Esophagus muscularis mucosa (tissue), 4 donors: ENCODE measurements around the gene RNF224. TPM values are rescaled to one million over a fixed set of nuclear protein-coding genes. Genes with fewer than 3 reads are reported as not detected.
A peak's percentile ranks its signal among the peaks of the same experiment; 100 is the strongest.

Experiments
- DNase-seq: peaks from one replicate; pipeline ENCODE4 v3.0.0-alpha.2; 2017; ENCODE audit errors: extremely low spot score
- H3K27ac ChIP-seq, 4 donors: fragments of 200-600 bp; sonication (generic); replicated peaks in 1 of 4; 1 replicate in 3 of 4; 2 replicates in 1 of 4; pipeline ENCODE4 v1.5.1; 2016 to 2019; ENCODE audit warnings: mild to moderate bottlenecking in 1 of 4
- H3K27me3 ChIP-seq, 4 donors: fragments of 200-600 bp; sonication (generic); one replicate each; pipeline versions ENCODE4 v1.5.1 to v1.6.0; 2016 to 2019
- H3K36me3 ChIP-seq, 4 donors: fragments of 200-600 bp; sonication (generic); one replicate each; pipeline ENCODE4 v1.5.1; 2016 to 2019
- H3K4me1 ChIP-seq, 4 donors: fragments of 200-600 bp; sonication (generic); one replicate each; pipeline ENCODE4 v1.5.1; 2016 to 2019
- H3K4me3 ChIP-seq, 4 donors: fragments of 200-600 bp; sonication (generic); 1 replicate in 2 of 4; 2 replicates in 2 of 4; pipeline ENCODE4 v1.5.1; 2016 to 2019; ENCODE audit warnings: mild to moderate bottlenecking in 4 of 4, moderate library complexity in 1 of 4
- H3K9me3 ChIP-seq, 4 donors: fragments of 200-600 bp; sonication (generic); 1 replicate in 3 of 4; 2 replicates in 1 of 4; pipeline ENCODE4 v1.5.1; 2016 to 2019
- EP300 ChIP-seq: sonication (generic); formaldehyde crosslinking; IDR thresholded peaks from one replicate; pipeline ENCODE4 v1.6.1; 2017; ENCODE audit warnings: antibody characterized with exemption
- POLR2A ChIP-seq: fragments of 450-650 bp; IDR thresholded peaks from one replicate; pipeline ENCODE4 v1.6.1; 2017; ENCODE audit warnings: antibody characterized with exemption, moderate library complexity, mild to moderate bottlenecking, low read depth
- POLR2AphosphoS5 ChIP-seq, 2 donors: sonication (generic); formaldehyde crosslinking; IDR thresholded peaks; one replicate each; pipeline ENCODE4 v1.6.1; 2017; ENCODE audit warnings: antibody characterized with exemption in 2 of 2
- WGBS: methylation state at CpG from one replicate; pipeline ENCODE4 v1.1.5; 2018; 5-methylcytosine and 5-hydroxymethylcytosine counted together
- intact Hi-C: fragments of 100-400 bp; cut with DNase I; formaldehyde crosslinking; loops from one replicate; pipeline ENCODE4 v1.15.1; 2023
- total RNA-seq, 4 donors: library from RNA; depleted of rRNA; stranded (reverse); fragments of >200 nt; gene quantifications; one replicate each; pipeline versions ENCODE4 v1.1.0 to v1.2.1, GENCODE V29; 2016
- TF ChIP-seq, protein P1 (sequence below), 3 experiments: fragments of 200-600 bp in 2 of 3; fragments of 450-650 bp in 1 of 3; sonication (generic) in 2 of 3; IDR thresholded peaks; one replicate each; pipeline ENCODE4 v1.5.1; 2017 to 2019; ENCODE audit warnings: antibody characterized with exemption in 3 of 3, mild to moderate bottlenecking in 2 of 3, moderate library complexity in 1 of 3

RNF224 gene
- total RNA-seq, 4 donors from 2014 or later = not detected

DNA sequence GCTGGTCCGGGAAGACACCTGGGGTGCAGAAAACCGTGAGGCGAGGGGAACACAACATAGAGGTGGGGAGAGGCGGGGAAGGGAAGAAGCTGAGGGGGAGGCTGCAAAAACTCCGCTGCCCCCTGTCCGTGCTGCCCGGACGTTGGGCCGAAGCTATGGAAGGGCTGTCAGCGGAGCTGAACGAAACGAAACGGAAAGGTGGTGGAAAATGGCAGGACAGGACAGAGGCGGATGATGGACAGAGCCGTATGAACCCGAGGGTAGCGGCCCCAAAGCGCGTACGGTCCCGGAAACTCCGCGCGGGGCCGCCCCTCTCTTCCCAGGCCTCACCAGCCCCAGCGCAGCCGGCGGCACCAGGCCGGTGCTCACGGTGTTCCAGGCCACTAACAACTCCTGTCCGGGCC is 39.2 kb upstream of the RNF224 start:
- peak overlapping the region; percentile 94 to 99 (median 98) for H3K27ac ChIP-seq
- no peaks in the 10 kb centered on the region for H3K9me3 ChIP-seq
- H3K4me1 ChIP-seq = peaks cover 45 to 76% (median 54%) of the 10 kb centered on the region in 4 donors
- TF ChIP-seq POLR2AphosphoS5 (IDR thresholded peaks at IDR 0.05) (no peak), EP300 (no peak), POLR2A (no peak)
- TF ChIP-seq, protein P1, sequence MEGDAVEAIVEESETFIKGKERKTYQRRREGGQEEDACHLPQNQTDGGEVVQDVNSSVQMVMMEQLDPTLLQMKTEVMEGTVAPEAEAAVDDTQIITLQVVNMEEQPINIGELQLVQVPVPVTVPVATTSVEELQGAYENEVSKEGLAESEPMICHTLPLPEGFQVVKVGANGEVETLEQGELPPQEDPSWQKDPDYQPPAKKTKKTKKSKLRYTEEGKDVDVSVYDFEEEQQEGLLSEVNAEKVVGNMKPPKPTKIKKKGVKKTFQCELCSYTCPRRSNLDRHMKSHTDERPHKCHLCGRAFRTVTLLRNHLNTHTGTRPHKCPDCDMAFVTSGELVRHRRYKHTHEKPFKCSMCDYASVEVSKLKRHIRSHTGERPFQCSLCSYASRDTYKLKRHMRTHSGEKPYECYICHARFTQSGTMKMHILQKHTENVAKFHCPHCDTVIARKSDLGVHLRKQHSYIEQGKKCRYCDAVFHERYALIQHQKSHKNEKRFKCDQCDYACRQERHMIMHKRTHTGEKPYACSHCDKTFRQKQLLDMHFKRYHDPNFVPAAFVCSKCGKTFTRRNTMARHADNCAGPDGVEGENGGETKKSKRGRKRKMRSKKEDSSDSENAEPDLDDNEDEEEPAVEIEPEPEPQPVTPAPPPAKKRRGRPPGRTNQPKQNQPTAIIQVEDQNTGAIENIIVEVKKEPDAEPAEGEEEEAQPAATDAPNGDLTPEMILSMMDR (IDR thresholded peaks at IDR 0.05) = no peak
- H3K36me3 ChIP-seq = peaks cover 34 to 70% (median 61%) of the 10 kb centered on the region in 4 donors
- no peaks in the 10 kb centered on the region for H3K27me3 ChIP-seq
- no peak for DNase-seq
- WGBS = 5% methylated on average over 13 of the region's 31 CpGs
- intact Hi-C loops = loop anchor here (5.0 kb wide), 1 partner anchor 34 kb away; the partner anchor contains the start of gene RNF208
- H3K4me3 ChIP-seq = peak overlapping the region; percentile 90 to 98 (median 94)

DNA sequence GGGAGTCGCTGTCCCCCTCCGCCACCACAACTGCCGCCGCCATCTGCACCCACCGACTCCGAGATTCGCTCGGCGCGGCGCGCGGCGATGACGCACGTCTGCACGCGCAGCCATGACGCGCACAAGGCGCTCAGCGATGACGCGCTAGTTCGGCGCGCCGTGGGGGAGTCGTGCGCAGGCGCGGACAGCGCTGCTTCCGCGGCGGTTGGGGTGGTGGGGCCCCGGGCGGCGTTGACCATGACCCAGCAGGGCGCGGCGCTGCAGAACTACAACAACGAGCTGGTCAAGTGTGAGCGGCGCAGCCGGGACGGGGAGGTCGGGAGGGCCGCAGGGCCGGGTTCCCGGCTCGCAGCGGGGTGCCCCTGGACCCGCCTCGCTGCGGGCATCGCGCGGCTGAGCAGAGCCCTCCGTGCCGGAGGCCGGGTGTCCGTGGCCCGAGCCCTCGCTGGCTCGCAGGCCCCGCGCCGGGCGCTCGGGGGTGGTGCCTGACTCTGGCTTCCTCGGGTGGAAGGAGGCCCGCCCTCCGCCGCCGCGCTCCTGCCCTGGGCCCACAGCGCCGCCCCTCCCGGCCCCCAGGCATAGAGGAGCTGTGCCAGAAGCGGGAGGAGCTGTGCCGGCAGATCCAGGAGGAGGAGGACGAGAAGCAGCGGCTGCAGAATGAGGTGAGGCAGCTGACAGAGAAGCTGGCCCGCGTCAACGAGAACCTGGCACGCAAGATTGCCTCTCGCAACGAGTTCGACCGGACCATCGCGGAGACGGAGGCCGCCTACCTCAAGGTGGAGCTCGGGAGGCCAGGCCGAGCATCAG is 38.6 kb upstream of the RNF224 start, which contains the start of the genes ANAPC2 and SSNA1:
ANAPC2 (minus strand) TSS at position 71 of the 807 bp plus-strand sequence; CDS start at position 43, 28 bp downstream.
SSNA1 (plus strand) TSS at position 187 of the 807 bp plus-strand sequence; CDS start at position 238, 51 bp downstream.
- H3K27ac ChIP-seq = peak within 1 kb of the TSS; percentile 94 to 99 (median 98)
- intact Hi-C loops = loop anchor here (5.0 kb wide), 1 partner anchor 34 kb away; the partner anchor contains the start of gene RNF208
- H3K36me3 ChIP-seq = peaks cover 28 to 64% (median 55%) of the 10 kb centered on the region in 4 donors
- TF ChIP-seq POLR2A (peak; percentile 85), POLR2AphosphoS5 (IDR thresholded peaks at IDR 0.05) (peak; percentile 98 to 99), EP300 (no peak)
- TF ChIP-seq, protein P1 (IDR thresholded peaks at IDR 0.05) = peak; percentile 12 to 62 (median 29)
- no peaks in the 10 kb centered on the region for H3K27me3 ChIP-seq
- no CpG with 5 or more reads among the region's 98 CpGs for WGBS
- peaks cover 45 to 77% (median 54%) of the 10 kb centered on the region in 4 donors for H3K4me1 ChIP-seq
- peak within 1 kb of the TSS; percentile 90 to 98 (median 94) for H3K4me3 ChIP-seq
- DNase-seq = peak; percentile 96
- no peaks in the 10 kb centered on the region for H3K9me3 ChIP-seq

DNA sequence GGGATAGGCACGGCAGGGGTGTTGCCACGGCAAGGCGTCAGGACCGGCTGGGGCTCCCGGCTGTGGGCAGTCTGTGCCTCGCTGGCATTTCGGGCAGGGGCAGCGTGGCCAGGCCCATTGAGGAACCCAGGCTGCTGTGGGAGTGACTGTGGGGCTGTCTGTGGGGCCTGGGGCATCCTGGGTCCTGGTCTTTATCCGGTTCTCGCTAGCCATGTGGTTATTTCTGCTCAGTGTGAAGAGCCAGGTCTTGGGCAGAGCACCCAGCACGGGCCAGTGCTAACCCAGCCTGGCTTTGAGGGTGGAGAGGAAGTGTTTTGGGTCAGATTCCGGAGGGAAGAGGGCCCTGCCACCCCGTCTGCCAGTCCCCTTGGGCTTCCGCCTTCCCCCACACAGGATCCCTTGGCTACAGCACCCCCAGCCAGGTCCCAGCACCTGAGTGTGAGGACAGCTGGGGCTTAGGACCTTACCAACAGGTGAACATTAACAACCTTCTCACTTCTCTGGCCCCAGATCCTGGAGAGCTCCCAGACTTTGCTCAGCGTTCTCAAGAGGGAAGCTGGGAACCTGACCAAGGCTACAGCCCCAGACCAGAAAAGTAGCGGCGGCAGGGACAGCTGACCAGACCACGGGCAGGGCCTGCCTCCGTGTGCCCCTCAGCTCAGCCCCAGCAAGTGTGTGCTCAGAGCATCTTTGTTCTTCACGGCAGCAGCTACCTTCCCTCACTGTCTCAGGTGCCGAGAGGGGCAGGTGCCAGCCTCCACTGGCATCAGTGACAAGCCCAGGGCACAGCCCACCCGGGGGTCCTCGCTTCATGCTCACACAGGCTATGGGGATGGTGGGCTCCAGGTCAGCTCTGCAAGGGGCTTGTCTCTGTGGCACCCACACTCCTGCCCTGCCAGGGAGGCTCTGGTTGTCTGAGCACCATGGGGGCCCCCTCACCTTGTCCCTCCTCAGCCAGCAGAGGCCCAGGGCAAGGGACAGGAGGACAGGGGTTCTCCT is 37.7 kb upstream of the RNF224 start:
- 67% methylated on average over 1 of the region's 23 CpGs for WGBS

More for the DNA sequence above, 37.7 kb upstream of the RNF224 start:
- Histone ChIP-seq H3K27ac (peak overlapping the region; percentile 94 to 99 (median 98)), H3K4me1 (peaks cover 47 to 81% (median 56%) of the 10 kb centered on the region in 4 donors), H3K36me3 (peaks cover 19 to 55% (median 46%) of the 10 kb centered on the region in 4 donors), H3K9me3 (no peaks in the 10 kb centered on the region), H3K4me3 (peak overlapping the region; percentile 90 to 98 (median 94)), H3K27me3 (no peaks in the 10 kb centered on the region)
- intact Hi-C loops = loop anchor here (5.0 kb wide), 1 partner anchor 33 kb away; the partner anchor contains the start of gene RNF208
- TF ChIP-seq POLR2AphosphoS5 (IDR thresholded peaks at IDR 0.05) (no peak), EP300 (no peak), POLR2A (no peak)
- TF ChIP-seq, protein P1 (IDR thresholded peaks at IDR 0.05) = no peak
- DNase-seq = no peak
